SU-DHL-6 (cell line): Measurements from ENCODE around the gene TAF9.

Experiments used
- EZH2phosphoT487 ChIP-seq: fragments of 200-600 bp; sonication (generic), shearing (Covaris generic); conservative IDR thresholded peaks from 2 replicates; pipeline ENCODE4 v1.6.1; 2018; ENCODE audit warnings: mild to moderate bottlenecking, antibody characterized with exemption, low read length, moderate library complexity, mixed read lengths
- TF ChIP-seq, protein P1 (sequence below): fragments of 200-600 bp; sonication (generic); IDR thresholded peaks from one replicate; pipeline ENCODE4 v1.5.1; 2017; ENCODE audit warnings: antibody characterized with exemption, mild to moderate bottlenecking, low read length, moderate library complexity; ENCODE audit not compliant: insufficient read depth, poor library complexity, severe bottlenecking

DNA sequence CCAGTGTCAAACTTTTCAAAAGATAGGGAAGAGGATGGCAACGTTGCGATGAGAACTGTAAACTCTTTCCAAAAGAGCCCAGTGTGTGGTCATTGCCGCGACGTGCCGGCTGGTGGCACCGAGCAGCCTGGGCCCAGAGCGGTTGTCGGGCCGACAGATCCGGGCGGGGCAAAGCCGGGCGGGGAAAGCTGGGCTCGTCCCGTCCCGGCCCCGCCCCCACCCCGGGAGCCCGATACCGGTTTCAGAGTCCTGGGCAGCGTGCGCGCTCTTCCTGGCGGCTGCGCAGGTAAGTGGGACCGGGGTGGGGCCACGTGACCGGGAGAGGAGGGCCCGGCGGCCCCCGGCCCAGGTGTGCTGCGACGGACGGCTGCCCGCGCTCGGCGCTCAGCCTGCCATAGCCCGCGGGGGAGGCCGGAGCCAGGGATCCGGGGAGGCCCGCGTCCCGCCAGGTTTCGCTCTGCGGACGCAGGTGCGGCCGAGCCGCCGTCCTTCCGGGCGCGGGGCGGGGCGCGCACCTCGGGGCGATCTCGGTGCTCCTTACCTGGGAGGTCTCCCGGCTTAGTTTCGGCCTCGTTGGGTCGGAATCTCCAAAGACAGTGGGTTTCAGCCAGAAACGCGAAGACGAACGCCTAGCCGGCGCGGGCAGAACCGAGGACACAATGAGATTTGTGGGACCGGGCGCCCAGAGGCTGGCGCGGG, 45.7 kb upstream of the TAF9 start, which contains the start of gene MARVELD2:
- no peak for TF ChIP-seq EZH2phosphoT487
- TF ChIP-seq, protein P1, sequence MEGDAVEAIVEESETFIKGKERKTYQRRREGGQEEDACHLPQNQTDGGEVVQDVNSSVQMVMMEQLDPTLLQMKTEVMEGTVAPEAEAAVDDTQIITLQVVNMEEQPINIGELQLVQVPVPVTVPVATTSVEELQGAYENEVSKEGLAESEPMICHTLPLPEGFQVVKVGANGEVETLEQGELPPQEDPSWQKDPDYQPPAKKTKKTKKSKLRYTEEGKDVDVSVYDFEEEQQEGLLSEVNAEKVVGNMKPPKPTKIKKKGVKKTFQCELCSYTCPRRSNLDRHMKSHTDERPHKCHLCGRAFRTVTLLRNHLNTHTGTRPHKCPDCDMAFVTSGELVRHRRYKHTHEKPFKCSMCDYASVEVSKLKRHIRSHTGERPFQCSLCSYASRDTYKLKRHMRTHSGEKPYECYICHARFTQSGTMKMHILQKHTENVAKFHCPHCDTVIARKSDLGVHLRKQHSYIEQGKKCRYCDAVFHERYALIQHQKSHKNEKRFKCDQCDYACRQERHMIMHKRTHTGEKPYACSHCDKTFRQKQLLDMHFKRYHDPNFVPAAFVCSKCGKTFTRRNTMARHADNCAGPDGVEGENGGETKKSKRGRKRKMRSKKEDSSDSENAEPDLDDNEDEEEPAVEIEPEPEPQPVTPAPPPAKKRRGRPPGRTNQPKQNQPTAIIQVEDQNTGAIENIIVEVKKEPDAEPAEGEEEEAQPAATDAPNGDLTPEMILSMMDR: no peak
